ENCODE measurements around the gene MZT2A. TPM values are rescaled to one million over a fixed set of nuclear protein-coding genes. Genes with fewer than 3 reads are reported as not detected.
A peak's percentile ranks its signal among the peaks of the same experiment; 100 is the strongest.
"Not testable (repeated sequence)": the region's sequence is repeated elsewhere in the genome, so short reads cannot be mapped to it uniquely, and the experiment has no call there.

Gene MZT2A
- total and polyA plus RNA-seq, 7 donors: 22.1 to 46.5 (median 34.0) TPM

GRCh38 chr2:131492418-131493198, 411 bp upstream of the MZT2A start:
- WGBS, 3 donors: 0% methylated on average over 59 to 79 of the region's 79 CpGs

GRCh38 chr2:131491469-131491836, 744 bp downstream of the MZT2A start:
- intact Hi-C loops (cut with DNase I): loop anchor here (10.0 kb wide), 1 partner anchor 183 kb away; no protein-coding TSS in a partner anchor
- 31 to 60% (median 46%) methylated on average over 10 to 21 of the region's 22 CpGs for WGBS, 3 donors
- not testable (repeated sequence) for ATAC-seq; H3K27ac ChIP-seq; H3K9me3 ChIP-seq; H3K4me1 ChIP-seq; H3K36me3 ChIP-seq (ENCODE audit: insufficient read depth in 1 of 2, low read depth in 1 of 2); DNase-seq; H3K27me3 ChIP-seq (ENCODE audit: insufficient read depth in 3 of 3, low read length in 2 of 3)
- H3K4me3 ChIP-seq: peak overlapping the region; percentile 90

More at GRCh38 chr2:131492418-131493198, 411 bp upstream of the MZT2A start:
- intact Hi-C loops (cut with DNase I): loop anchor here (10.0 kb wide), 1 partner anchor 182 kb away; no protein-coding TSS in a partner anchor
- TF ChIP-seq CTCF (IDR thresholded peaks at IDR 0.05): peak; percentile 70
- peak overlapping the region; percentile 84 for H3K27ac ChIP-seq
- ATAC-seq: peak; percentile 89 to 94 (median 92)
- H3K27me3 ChIP-seq (ENCODE audit: insufficient read depth in 3 of 3, low read length in 2 of 3): no peaks in the 10 kb centered on the region
- H3K9me3 ChIP-seq: no peaks in the 10 kb centered on the region
- H3K4me3 ChIP-seq: peak overlapping the region; percentile 90
- peak; percentile 91 to 96 for DNase-seq
- peaks cover 0 to 7% of the 10 kb centered on the region in 2 donors for H3K36me3 ChIP-seq (ENCODE audit: insufficient read depth in 1 of 2, low read depth in 1 of 2)
- H3K4me1 ChIP-seq: peaks cover 5% of the 10 kb centered on the region

- 74 to 85% (median 81%) methylated on average over 18 to 20 of the region's 20 CpGs for WGBS, 3 donors
- not testable (repeated sequence) for H3K9me3 ChIP-seq; H3K4me1 ChIP-seq; H3K27ac ChIP-seq; H3K27me3 ChIP-seq (ENCODE audit: insufficient read depth in 3 of 3, low read length in 2 of 3); H3K36me3 ChIP-seq (ENCODE audit: insufficient read depth in 1 of 2, low read depth in 1 of 2); ATAC-seq; DNase-seq
- H3K4me3 ChIP-seq: peak overlapping the region; percentile 90
- intact Hi-C loops (cut with DNase I): loop anchor here (10.0 kb wide), 1 partner anchor 184 kb away; no protein-coding TSS in a partner anchor
Observed at GRCh38 chr2:131490616-131491468, 1.4 kb downstream of the MZT2A start.

- DNase-seq (peak in 1 of 2 donors; percentile 15), ATAC-seq (no peak)
- intact Hi-C loops (cut with DNase I): no loop called here
- peaks cover 0 to 2% of the 10 kb centered on the region in 2 donors for H3K36me3 ChIP-seq (ENCODE audit: insufficient read depth in 1 of 2, low read depth in 1 of 2)
- TF ChIP-seq CTCF (IDR thresholded peaks at IDR 0.05): no peak
- no peak overlapping the region for H3K4me3 ChIP-seq
- H3K27ac ChIP-seq: no peak overlapping the region
- peaks cover under 1% of the 10 kb centered on the region for H3K4me1 ChIP-seq
- no peaks in the 10 kb centered on the region for H3K9me3 ChIP-seq
- 46 to 72% (median 64%) methylated on average over 14 of the region's 14 CpGs for WGBS, 3 donors
- no peaks in the 10 kb centered on the region for H3K27me3 ChIP-seq (ENCODE audit: insufficient read depth in 3 of 3, low read length in 2 of 3)
Observed at GRCh38 chr2:131488306-131489205, 3.6 kb downstream of the MZT2A start.

GRCh38 chr2:131486201-131486902, 5.8 kb downstream of the MZT2A start:
- H3K27ac ChIP-seq; H3K4me3 ChIP-seq; H3K27me3 ChIP-seq (ENCODE audit: insufficient read depth in 3 of 3, low read length in 2 of 3); H3K4me1 ChIP-seq; H3K36me3 ChIP-seq (ENCODE audit: insufficient read depth in 1 of 2, low read depth in 1 of 2); DNase-seq; intact Hi-C loops (cut with DNase I); H3K9me3 ChIP-seq; ATAC-seq: not testable (repeated sequence)
- 89 to 94% (median 89%) methylated on average over 14 of the region's 14 CpGs for WGBS, 3 donors

- ATAC-seq; DNase-seq; H3K4me3 ChIP-seq; H3K36me3 ChIP-seq (ENCODE audit: insufficient read depth in 1 of 2, low read depth in 1 of 2); intact Hi-C loops (cut with DNase I); H3K27ac ChIP-seq; H3K4me1 ChIP-seq; H3K9me3 ChIP-seq; H3K27me3 ChIP-seq (ENCODE audit: insufficient read depth in 3 of 3, low read length in 2 of 3): not testable (repeated sequence)
- whole genome bisulfite sequencing, 3 donors: 80 to 89% (median 81%) methylated on average over 11 of the region's 11 CpGs
Observed at GRCh38 chr2:131484906-131485460, 7.2 kb downstream of the MZT2A start.

GRCh38 chr2:131483981-131484820, 8.0 kb downstream of the MZT2A start:
- H3K9me3 ChIP-seq; DNase-seq; H3K4me1 ChIP-seq; H3K4me3 ChIP-seq; H3K36me3 ChIP-seq (ENCODE audit: insufficient read depth in 1 of 2, low read depth in 1 of 2); H3K27ac ChIP-seq; ATAC-seq; H3K27me3 ChIP-seq (ENCODE audit: insufficient read depth in 3 of 3, low read length in 2 of 3); intact Hi-C loops (cut with DNase I): not testable (repeated sequence)
- WGBS, 3 donors: 82 to 92% (median 87%) methylated on average over 19 to 23 of the region's 24 CpGs
